ENCODE measurements around the gene TEPSIN. TPM values are rescaled to one million over a fixed set of nuclear protein-coding genes. Genes with fewer than 3 reads are reported as not detected.

TEPSIN gene
- total RNA-seq, 1 experiment from 2014 or later = 40.7 TPM

DNA sequence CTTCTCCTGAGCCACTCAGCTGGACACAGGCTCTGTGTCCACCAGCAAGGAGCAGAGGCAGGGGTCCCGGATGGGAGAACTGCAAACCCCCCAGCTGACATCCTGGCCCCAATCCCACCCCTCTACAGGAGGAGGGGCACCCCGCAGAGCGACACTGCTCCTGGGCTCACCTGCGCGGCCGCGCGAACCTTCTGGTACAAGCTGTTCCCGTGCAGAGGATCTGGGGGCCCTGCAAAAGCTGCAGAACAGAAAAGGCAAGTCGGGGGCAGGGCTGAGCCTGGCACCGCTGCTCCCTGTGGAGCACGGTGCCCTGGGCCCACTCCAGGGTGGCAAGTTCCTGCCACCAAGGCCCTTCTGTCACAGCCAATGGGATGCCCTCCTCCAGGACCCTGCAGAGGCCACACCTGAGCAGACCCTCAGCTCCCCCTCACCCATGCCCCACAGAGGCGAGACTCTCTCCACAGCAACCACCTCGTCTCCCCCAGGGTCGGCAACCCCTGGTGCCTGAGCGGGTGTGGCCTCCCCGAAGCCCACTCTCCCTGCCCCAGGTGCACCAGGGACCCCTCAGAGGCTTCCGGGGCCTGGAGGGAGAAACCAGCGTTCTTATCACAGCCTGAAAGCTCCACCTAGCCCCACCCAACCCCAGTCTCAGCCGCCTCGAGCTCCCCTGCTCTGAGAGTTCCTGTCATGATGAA lies 4.9 kb downstream of the TEPSIN start (continued):
- TF ChIP-seq ELF4 (CRISPR knock-in tag; IDR thresholded peaks at IDR 0.05; ENCODE audit: low read depth) = no peak
- TF ChIP-seq, protein P1, sequence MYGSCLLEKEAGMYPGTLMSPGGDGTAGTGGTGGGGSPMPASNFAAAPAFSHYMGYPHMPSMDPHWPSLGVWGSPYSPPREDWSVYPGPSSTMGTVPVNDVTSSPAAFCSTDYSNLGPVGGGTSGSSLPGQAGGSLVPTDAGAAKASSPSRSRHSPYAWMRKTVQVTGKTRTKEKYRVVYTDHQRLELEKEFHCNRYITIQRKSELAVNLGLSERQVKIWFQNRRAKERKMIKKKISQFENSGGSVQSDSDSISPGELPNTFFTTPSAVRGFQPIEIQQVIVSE (CRISPR knock-in tag; IDR thresholded peaks at IDR 0.05; ENCODE audit: borderline replicate concordance) = no peak
- TF ChIP-seq, protein P2, sequence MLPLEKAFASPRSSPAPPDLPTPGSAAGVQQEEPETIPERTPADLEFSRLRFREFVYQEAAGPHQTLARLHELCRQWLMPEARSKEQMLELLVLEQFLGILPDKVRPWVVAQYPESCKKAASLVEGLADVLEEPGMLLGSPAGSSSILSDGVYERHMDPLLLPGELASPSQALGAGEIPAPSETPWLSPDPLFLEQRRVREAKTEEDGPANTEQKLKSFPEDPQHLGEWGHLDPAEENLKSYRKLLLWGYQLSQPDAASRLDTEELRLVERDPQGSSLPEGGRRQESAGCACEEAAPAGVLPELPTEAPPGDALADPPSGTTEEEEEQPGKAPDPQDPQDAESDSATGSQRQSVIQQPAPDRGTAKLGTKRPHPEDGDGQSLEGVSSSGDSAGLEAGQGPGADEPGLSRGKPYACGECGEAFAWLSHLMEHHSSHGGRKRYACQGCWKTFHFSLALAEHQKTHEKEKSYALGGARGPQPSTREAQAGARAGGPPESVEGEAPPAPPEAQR (CRISPR knock-in tag; IDR thresholded peaks at IDR 0.05) = no peak
- TF ChIP-seq, protein P3, sequence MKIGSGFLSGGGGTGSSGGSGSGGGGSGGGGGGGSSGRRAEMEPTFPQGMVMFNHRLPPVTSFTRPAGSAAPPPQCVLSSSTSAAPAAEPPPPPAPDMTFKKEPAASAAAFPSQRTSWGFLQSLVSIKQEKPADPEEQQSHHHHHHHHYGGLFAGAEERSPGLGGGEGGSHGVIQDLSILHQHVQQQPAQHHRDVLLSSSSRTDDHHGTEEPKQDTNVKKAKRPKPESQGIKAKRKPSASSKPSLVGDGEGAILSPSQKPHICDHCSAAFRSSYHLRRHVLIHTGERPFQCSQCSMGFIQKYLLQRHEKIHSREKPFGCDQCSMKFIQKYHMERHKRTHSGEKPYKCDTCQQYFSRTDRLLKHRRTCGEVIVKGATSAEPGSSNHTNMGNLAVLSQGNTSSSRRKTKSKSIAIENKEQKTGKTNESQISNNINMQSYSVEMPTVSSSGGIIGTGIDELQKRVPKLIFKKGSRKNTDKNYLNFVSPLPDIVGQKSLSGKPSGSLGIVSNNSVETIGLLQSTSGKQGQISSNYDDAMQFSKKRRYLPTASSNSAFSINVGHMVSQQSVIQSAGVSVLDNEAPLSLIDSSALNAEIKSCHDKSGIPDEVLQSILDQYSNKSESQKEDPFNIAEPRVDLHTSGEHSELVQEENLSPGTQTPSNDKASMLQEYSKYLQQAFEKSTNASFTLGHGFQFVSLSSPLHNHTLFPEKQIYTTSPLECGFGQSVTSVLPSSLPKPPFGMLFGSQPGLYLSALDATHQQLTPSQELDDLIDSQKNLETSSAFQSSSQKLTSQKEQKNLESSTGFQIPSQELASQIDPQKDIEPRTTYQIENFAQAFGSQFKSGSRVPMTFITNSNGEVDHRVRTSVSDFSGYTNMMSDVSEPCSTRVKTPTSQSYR (CRISPR knock-in tag; IDR thresholded peaks at IDR 0.05) = no peak
- no peak for TF ChIP-seq ZNF138 (CRISPR knock-in tag; conservative IDR thresholded peaks at IDR 0.05)
- TF ChIP-seq, protein P4, sequence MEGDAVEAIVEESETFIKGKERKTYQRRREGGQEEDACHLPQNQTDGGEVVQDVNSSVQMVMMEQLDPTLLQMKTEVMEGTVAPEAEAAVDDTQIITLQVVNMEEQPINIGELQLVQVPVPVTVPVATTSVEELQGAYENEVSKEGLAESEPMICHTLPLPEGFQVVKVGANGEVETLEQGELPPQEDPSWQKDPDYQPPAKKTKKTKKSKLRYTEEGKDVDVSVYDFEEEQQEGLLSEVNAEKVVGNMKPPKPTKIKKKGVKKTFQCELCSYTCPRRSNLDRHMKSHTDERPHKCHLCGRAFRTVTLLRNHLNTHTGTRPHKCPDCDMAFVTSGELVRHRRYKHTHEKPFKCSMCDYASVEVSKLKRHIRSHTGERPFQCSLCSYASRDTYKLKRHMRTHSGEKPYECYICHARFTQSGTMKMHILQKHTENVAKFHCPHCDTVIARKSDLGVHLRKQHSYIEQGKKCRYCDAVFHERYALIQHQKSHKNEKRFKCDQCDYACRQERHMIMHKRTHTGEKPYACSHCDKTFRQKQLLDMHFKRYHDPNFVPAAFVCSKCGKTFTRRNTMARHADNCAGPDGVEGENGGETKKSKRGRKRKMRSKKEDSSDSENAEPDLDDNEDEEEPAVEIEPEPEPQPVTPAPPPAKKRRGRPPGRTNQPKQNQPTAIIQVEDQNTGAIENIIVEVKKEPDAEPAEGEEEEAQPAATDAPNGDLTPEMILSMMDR (IDR thresholded peaks at IDR 0.05) = no peak
- TF ChIP-seq NFATC4 (CRISPR knock-in tag; IDR thresholded peaks at IDR 0.05) = no peak
- TF ChIP-seq, protein P5, sequence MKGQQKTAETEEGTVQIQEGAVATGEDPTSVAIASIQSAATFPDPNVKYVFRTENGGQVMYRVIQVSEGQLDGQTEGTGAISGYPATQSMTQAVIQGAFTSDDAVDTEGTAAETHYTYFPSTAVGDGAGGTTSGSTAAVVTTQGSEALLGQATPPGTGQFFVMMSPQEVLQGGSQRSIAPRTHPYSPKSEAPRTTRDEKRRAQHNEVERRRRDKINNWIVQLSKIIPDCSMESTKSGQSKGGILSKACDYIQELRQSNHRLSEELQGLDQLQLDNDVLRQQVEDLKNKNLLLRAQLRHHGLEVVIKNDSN (CRISPR knock-in tag; IDR thresholded peaks at IDR 0.05) = no peak

DNA sequence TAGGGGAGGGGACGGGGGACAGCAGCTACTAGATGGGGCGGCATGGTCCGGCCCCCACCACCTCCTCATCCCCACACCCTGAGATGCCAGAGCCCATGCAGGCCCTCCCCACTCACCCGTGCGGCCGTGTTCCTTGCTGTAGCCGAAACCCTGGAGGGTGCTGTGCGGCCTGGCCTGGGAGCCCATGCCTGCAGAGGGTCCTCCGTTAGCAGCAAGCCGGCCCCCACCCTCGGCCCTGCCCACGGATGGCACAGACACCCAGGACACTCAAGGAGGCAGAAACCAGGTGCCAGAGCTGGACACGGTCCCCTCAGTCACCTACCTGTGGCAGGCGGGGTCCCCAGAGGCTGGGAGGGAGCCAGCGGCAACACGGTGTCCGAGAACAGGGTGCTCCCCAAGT lies 5.5 kb downstream of the TEPSIN start:
- ChIA-PET POLR2A (interaction anchor here (0.7 kb wide), 1 partner anchor 90 kb away, joined by 3 read pairs; no protein-coding TSS in a partner anchor), CTCF (no interaction called here)
- H3K27me3 Mint-ChIP-seq (ENCODE audit: low read depth) = no peaks in the 10 kb centered on the region; the same call in 1 of the 2 replicates
- ATAC-seq = no peak
- H3K36me3 Mint-ChIP-seq = peaks cover 14% of the 10 kb centered on the region
- no peak overlapping the region for H3K4me3 Mint-ChIP-seq
- H3K27ac Mint-ChIP-seq = no peak overlapping the region
- TF ChIP-seq OVOL2 (CRISPR knock-in tag; IDR thresholded peaks at IDR 0.05; ENCODE audit: borderline replicate concordance) (no peak), GABPB1 (CRISPR knock-in tag; IDR thresholded peaks at IDR 0.05) (no peak), SMAD3 (CRISPR knock-in tag; IDR thresholded peaks at IDR 0.05; ENCODE audit: borderline replicate concordance) (no peak)
- no peak for DNase-seq (ENCODE audit: low spot score)
- H3K4me1 Mint-ChIP-seq = peaks cover 5% of the 10 kb centered on the region
- H3K9me3 Mint-ChIP-seq = no peaks in the 10 kb centered on the region

DNA sequence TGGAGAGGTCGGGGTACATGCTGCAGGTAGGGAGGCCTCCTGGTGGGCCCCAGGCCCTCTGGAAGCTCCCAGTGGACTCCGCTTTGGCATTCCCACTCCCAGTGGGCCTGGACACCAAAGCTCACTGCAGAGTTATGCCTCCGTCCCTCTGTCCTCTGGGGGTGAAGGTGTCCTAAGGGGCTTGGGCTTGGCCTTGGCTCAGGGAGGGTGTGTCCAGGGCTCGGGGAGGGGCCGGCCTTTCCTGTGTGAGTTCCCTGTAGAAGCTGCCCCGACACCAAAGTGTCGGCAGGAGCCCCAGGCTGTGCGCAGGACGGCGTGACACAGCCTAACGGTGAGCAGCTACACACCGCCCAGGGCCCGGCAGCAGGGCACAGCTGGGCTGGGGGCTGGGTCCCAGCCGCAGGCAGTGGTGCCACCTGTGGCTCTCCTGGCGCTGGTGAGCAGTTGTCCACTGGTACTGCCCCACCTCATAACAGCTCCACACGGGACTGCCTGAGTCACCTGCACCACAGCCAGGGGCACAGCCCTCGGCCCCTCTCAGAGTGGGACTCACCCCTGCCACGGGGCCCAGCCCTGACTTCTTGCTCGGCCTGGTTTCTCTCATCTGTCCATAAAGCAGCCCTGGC lies 6.1 kb downstream of the TEPSIN start:
- peaks cover 14% of the 10 kb centered on the region for H3K36me3 Mint-ChIP-seq
- TF ChIP-seq, protein P6, sequence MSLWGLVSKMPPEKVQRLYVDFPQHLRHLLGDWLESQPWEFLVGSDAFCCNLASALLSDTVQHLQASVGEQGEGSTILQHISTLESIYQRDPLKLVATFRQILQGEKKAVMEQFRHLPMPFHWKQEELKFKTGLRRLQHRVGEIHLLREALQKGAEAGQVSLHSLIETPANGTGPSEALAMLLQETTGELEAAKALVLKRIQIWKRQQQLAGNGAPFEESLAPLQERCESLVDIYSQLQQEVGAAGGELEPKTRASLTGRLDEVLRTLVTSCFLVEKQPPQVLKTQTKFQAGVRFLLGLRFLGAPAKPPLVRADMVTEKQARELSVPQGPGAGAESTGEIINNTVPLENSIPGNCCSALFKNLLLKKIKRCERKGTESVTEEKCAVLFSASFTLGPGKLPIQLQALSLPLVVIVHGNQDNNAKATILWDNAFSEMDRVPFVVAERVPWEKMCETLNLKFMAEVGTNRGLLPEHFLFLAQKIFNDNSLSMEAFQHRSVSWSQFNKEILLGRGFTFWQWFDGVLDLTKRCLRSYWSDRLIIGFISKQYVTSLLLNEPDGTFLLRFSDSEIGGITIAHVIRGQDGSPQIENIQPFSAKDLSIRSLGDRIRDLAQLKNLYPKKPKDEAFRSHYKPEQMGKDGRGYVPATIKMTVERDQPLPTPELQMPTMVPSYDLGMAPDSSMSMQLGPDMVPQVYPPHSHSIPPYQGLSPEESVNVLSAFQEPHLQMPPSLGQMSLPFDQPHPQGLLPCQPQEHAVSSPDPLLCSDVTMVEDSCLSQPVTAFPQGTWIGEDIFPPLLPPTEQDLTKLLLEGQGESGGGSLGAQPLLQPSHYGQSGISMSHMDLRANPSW (CRISPR knock-in tag; conservative IDR thresholded peaks at IDR 0.05; ENCODE audit: low read depth) = no peak
- no peak for TF ChIP-seq HMGA2 (CRISPR knock-in tag; IDR thresholded peaks at IDR 0.05)
- no peak for TF ChIP-seq CBFB (CRISPR knock-in tag; IDR thresholded peaks at IDR 0.05; ENCODE audit: low read depth)
- TF ChIP-seq, protein P7, sequence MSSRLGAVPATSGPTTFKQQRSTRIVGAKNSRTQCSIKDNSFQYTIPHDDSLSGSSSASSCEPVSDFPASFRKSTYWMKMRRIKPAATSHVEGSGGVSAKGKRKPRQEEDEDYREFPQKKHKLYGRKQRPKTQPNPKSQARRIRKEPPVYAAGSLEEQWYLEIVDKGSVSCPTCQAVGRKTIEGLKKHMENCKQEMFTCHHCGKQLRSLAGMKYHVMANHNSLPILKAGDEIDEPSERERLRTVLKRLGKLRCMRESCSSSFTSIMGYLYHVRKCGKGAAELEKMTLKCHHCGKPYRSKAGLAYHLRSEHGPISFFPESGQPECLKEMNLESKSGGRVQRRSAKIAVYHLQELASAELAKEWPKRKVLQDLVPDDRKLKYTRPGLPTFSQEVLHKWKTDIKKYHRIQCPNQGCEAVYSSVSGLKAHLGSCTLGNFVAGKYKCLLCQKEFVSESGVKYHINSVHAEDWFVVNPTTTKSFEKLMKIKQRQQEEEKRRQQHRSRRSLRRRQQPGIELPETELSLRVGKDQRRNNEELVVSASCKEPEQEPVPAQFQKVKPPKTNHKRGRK (CRISPR knock-in tag; IDR thresholded peaks at IDR 0.05; ENCODE audit: borderline replicate concordance) = no peak
- TF ChIP-seq, protein P8, sequence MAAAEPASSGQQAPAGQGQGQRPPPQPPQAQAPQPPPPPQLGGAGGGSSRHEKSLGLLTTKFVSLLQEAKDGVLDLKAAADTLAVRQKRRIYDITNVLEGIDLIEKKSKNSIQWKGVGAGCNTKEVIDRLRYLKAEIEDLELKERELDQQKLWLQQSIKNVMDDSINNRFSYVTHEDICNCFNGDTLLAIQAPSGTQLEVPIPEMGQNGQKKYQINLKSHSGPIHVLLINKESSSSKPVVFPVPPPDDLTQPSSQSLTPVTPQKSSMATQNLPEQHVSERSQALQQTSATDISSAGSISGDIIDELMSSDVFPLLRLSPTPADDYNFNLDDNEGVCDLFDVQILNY (CRISPR knock-in tag; IDR thresholded peaks at IDR 0.05) = no peak
- no peak for TF ChIP-seq ZNF671 (CRISPR knock-in tag; IDR thresholded peaks at IDR 0.05)
- no peak overlapping the region for H3K27ac Mint-ChIP-seq
- ChIA-PET POLR2A (interaction anchor here (0.7 kb wide), 1 partner anchor 89 kb away, joined by 3 read pairs; no protein-coding TSS in a partner anchor), CTCF (interaction anchor here (0.9 kb wide), 1 partner anchor 90 kb away, joined by 4 read pairs; no protein-coding TSS in a partner anchor)
- no peaks in the 10 kb centered on the region for H3K9me3 Mint-ChIP-seq
- peaks cover under 1% of the 10 kb centered on the region for H3K4me1 Mint-ChIP-seq
- H3K27me3 Mint-ChIP-seq (ENCODE audit: low read depth) = no peaks in the 10 kb centered on the region; the same call in 1 of the 2 replicates
- no peak overlapping the region for H3K4me3 Mint-ChIP-seq
- DNase-seq (ENCODE audit: low spot score) (no peak), ATAC-seq (no peak)

All from WTC11 (cell line).